Activated B cell treated with CpG ODN at 0.5 μM for 24 hours (primary cell): ENCODE measurements around the gene HECTD1. TPM values are rescaled to one million over a fixed set of nuclear protein-coding genes. Genes with fewer than 3 reads are reported as not detected.
"Not testable (repeated sequence)": the region's sequence is repeated elsewhere in the genome, so short reads cannot be mapped to it uniquely, and the experiment has no call there.

Experiments
- ATAC-seq: fragments of 200-7000 bp; cut with Tn5 transposase; one replicate; pipeline ENCODE4 v1.10.0; 2021; ENCODE audit warnings: low read depth, mild to moderate bottlenecking, moderate library complexity
- CTCF ChIA-PET: fragments of 350-600 bp; sonication (Branson Sonifier 250); formaldehyde crosslinking; loops from one replicate; lab custom pipeline; 2021; ENCODE audit warnings: antibody characterized with exemption; lab: Charles Lee
- POLR2A ChIA-PET: fragments of 350-600 bp; sonication (Branson Sonifier 250); formaldehyde crosslinking; loops from one replicate; lab custom pipeline; 2021; ENCODE audit warnings: antibody characterized with exemption; lab: Charles Lee
- DNase-seq: peaks from one replicate; pipeline ENCODE4 v3.0.0; 2022
- H3K27ac Mint-ChIP-seq: one replicate; pipeline ENCODE4 v1.8.0; 2020; ENCODE audit warnings: mixed read lengths
- H3K27me3 Mint-ChIP-seq: one replicate; pipeline ENCODE4 v1.8.0; 2021; ENCODE audit warnings: mixed read lengths
- H3K36me3 Mint-ChIP-seq: one replicate; pipeline ENCODE4 v1.8.0; 2021; ENCODE audit warnings: low read depth, mixed read lengths
- H3K4me1 Mint-ChIP-seq: one replicate; pipeline ENCODE4 v1.8.0; 2021; ENCODE audit warnings: mixed read lengths
- H3K4me3 Mint-ChIP-seq: one replicate; pipeline ENCODE4 v1.8.0; 2020; ENCODE audit warnings: mild to moderate bottlenecking, mixed read lengths
- H3K9me3 Mint-ChIP-seq: one replicate; pipeline ENCODE4 v1.8.0; 2020; ENCODE audit warnings: mixed read lengths
- intact Hi-C: fragments of 100-400 bp; cut with micrococcal nuclease; formaldehyde crosslinking; loops from one replicate; pipeline ENCODE4 v1.15.1; 2024
- total RNA-seq: library from RNA; stranded (reverse); gene quantifications from 2 replicates; pipeline ENCODE4 v1.2.3, GENCODE V29; 2022
- TF ChIP-seq, protein P1 (sequence below): fragments of 200-600 bp; IDR thresholded peaks from one replicate; pipeline ENCODE4 v1.8.0; 2022; ENCODE audit warnings: antibody characterized with exemption, mild to moderate bottlenecking

HECTD1 gene
- total RNA-seq, 1 donor from 2014 or later = 163 TPM

DNA sequence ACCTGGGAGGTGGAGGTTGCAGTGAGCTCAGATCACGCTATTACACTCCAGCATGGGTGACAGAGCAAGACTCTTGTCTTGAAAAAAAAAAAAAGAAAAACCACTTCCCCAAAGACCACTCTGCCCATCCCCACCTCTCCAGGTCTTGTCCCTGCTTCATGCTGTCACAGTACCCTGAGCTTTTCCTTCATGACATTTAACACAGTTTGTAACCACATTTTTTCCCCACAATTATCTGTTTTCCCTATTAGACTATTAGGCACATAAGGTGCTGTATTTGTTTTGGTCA is 6.9 kb downstream of the HECTD1 start:
- H3K27me3 Mint-ChIP-seq = no peaks in the 10 kb centered on the region
- TF ChIP-seq, protein P1, sequence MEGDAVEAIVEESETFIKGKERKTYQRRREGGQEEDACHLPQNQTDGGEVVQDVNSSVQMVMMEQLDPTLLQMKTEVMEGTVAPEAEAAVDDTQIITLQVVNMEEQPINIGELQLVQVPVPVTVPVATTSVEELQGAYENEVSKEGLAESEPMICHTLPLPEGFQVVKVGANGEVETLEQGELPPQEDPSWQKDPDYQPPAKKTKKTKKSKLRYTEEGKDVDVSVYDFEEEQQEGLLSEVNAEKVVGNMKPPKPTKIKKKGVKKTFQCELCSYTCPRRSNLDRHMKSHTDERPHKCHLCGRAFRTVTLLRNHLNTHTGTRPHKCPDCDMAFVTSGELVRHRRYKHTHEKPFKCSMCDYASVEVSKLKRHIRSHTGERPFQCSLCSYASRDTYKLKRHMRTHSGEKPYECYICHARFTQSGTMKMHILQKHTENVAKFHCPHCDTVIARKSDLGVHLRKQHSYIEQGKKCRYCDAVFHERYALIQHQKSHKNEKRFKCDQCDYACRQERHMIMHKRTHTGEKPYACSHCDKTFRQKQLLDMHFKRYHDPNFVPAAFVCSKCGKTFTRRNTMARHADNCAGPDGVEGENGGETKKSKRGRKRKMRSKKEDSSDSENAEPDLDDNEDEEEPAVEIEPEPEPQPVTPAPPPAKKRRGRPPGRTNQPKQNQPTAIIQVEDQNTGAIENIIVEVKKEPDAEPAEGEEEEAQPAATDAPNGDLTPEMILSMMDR = no peak
- no peaks in the 10 kb centered on the region for H3K9me3 Mint-ChIP-seq
- peak overlapping the region; percentile 37 for H3K27ac Mint-ChIP-seq
- no peak overlapping the region for H3K4me3 Mint-ChIP-seq
- peaks cover 65% of the 10 kb centered on the region for H3K36me3 Mint-ChIP-seq
- H3K4me1 Mint-ChIP-seq = peaks cover 56% of the 10 kb centered on the region
- intact Hi-C loops = no loop called here
- DNase-seq = no peak
- CTCF ChIA-PET = interaction anchor here (1.0 kb wide), 1 partner anchor 8 kb away, joined by 3 read pairs; no protein-coding TSS in a partner anchor
- ATAC-seq = no peak
- POLR2A ChIA-PET = interaction anchor here (2.2 kb wide), 1 partner anchor 7 kb away, joined by 14 read pairs; the partner anchor contains the start of gene HECTD1

DNA sequence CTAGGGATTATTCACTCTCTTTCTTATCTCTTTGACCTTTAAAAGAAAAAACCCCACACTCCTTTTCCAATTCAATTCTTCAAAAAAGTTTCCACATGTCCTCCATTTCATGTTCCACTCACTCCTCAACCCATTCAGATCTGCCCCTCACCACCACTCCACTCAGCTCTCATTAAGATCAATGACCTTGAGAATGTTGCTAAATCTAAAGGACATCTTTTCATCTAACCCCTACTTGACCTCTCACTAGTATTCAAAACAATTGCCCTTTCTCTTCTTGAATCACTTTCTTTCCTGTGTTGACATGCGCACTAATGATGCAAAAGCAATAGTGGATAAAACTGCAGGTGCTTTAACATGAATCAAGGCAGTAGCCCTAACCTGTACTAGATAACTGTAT is 9.9 kb downstream of the HECTD1 start:
- POLR2A ChIA-PET = interaction anchor here (1.7 kb wide), 1 partner anchor 9 kb away, joined by 9 read pairs; the partner anchor contains the start of gene HECTD1

DNA sequence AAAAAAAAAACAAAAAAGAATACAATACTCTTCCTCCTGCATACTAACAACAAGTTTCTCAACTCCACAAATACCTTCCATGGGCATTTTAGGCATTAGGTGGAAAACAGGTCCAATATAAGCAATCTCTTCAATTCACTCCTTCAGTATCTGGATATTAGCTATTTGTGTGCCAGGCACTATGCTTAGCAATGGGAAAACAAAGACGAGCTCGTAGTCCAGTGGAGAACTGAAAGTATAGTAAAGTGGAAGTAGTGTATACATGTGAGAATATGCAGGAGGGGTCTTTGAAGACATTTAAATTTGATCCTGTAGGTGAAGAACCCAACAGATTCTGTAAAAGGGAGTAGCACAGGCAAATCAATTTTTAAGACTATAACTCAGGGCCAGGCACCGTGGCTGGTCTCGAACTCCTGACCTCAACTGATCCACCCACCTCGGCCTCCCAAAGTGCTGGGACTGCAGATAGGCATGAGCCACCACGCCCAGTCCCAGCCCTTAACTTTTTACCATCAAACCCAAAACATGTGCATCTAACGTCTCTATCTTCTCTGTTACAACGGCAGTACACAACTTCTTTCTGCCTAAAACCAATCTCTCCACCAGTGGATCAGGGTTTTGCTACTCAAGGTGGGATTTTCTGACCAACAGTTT is 10.6 kb downstream of the HECTD1 start:
- H3K4me3 Mint-ChIP-seq = peak overlapping the region; percentile 16
- TF ChIP-seq, protein P1 = no peak
- no peaks in the 10 kb centered on the region for H3K9me3 Mint-ChIP-seq

More for the DNA sequence above, 9.9 kb downstream of the HECTD1 start:
- H3K9me3 Mint-ChIP-seq = no peaks in the 10 kb centered on the region
- ATAC-seq = no peak
- no peak for DNase-seq
- intact Hi-C loops = loop anchor here (1.0 kb wide), 1 partner anchor 8 kb away; no protein-coding TSS in a partner anchor
- no peak overlapping the region for H3K4me3 Mint-ChIP-seq
- TF ChIP-seq, protein P1 = no peak
- H3K4me1 Mint-ChIP-seq = peaks cover 44% of the 10 kb centered on the region
- CTCF ChIA-PET = interaction anchor here (1.3 kb wide), 1 partner anchor 10 kb away, joined by 3 read pairs; the partner anchor contains the start of gene HECTD1
- H3K27ac Mint-ChIP-seq = peak overlapping the region; percentile 25
- H3K27me3 Mint-ChIP-seq = no peaks in the 10 kb centered on the region
- H3K36me3 Mint-ChIP-seq = peaks cover 61% of the 10 kb centered on the region

DNA sequence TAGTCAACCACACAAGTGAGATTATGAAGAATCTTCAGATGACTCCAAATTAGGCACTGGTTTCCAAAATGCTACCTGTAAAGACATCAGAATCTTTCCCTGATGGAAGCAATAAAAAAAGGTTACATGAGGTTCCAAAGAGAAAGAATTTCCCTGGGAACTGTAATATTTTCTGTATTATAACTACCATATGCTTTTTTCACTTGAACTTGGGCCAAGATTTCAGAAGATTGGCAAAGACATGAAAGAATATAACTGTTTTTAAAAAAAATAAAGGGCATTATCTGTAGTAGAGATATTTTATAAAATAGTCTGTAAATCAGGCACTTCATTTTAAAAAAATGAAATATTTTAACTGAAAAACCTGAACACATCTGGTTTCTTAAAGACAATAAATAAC is 12.9 kb downstream of the HECTD1 start:
- POLR2A ChIA-PET = interaction anchor here (1.1 kb wide), 1 partner anchor 11 kb away, joined by 3 read pairs; no protein-coding TSS in a partner anchor
- no peaks in the 10 kb centered on the region for H3K9me3 Mint-ChIP-seq
- H3K27me3 Mint-ChIP-seq = no peaks in the 10 kb centered on the region
- intact Hi-C loops = no loop called here
- peaks cover 57% of the 10 kb centered on the region for H3K36me3 Mint-ChIP-seq
- ATAC-seq = no peak
- no peak for DNase-seq
- no peak overlapping the region for H3K27ac Mint-ChIP-seq
- H3K4me3 Mint-ChIP-seq = no peak overlapping the region
- TF ChIP-seq, protein P1 = no peak
- CTCF ChIA-PET = no interaction called here
- peaks cover 37% of the 10 kb centered on the region for H3K4me1 Mint-ChIP-seq

More for the DNA sequence above, 10.6 kb downstream of the HECTD1 start:
- ChIA-PET POLR2A (interaction anchor here (1.7 kb wide), 1 partner anchor 10 kb away, joined by 9 read pairs; the partner anchor contains the start of gene HECTD1), CTCF (interaction anchor here (0.7 to 1.3 kb wide), 2 partner anchors 11 to 139 kb away, joined by 3 read pairs; partner anchors contain the start of gene HECTD1)
- Mint-ChIP-seq H3K36me3 (peaks cover 63% of the 10 kb centered on the region), H3K27me3 (no peaks in the 10 kb centered on the region), H3K27ac (no peak overlapping the region), H3K4me1 (peaks cover 44% of the 10 kb centered on the region)
- no peak for DNase-seq
- intact Hi-C loops = loop anchor here (1.0 kb wide), 1 partner anchor 8 kb away; no protein-coding TSS in a partner anchor
- ATAC-seq = no peak

DNA sequence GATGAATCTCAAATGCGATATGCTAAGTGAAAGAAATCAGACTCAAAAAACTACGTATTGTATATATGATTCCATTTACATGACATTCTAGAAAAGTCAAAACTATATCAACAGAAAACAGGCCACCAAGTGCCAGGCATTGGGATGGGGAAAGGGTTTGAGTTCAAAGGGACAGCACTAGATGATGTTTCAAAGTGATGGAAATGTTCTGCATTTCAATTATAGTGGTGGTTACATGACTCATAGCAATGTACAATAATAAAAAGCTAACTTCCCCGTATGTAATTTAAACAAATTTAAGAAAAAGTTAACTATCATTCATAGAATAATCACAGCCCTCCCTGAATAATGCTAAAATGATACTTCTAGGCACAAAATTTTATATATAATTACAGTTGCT is 13.5 kb downstream of the HECTD1 start:
- DNase-seq (no peak), ATAC-seq (no peak)
- no peaks in the 10 kb centered on the region for H3K9me3 Mint-ChIP-seq
- H3K27me3 Mint-ChIP-seq = no peaks in the 10 kb centered on the region
- CTCF ChIA-PET = interaction anchor here (1.0 kb wide), 1 partner anchor 14 kb away, joined by 4 read pairs; no protein-coding TSS in a partner anchor
- peaks cover 37% of the 10 kb centered on the region for H3K4me1 Mint-ChIP-seq
- no peak overlapping the region for H3K4me3 Mint-ChIP-seq
- intact Hi-C loops = no loop called here
- H3K36me3 Mint-ChIP-seq = peaks cover 59% of the 10 kb centered on the region
- TF ChIP-seq, protein P1 = no peak
- POLR2A ChIA-PET = interaction anchor here (1.1 kb wide), 1 partner anchor 12 kb away, joined by 3 read pairs; no protein-coding TSS in a partner anchor
- no peak overlapping the region for H3K27ac Mint-ChIP-seq

DNA sequence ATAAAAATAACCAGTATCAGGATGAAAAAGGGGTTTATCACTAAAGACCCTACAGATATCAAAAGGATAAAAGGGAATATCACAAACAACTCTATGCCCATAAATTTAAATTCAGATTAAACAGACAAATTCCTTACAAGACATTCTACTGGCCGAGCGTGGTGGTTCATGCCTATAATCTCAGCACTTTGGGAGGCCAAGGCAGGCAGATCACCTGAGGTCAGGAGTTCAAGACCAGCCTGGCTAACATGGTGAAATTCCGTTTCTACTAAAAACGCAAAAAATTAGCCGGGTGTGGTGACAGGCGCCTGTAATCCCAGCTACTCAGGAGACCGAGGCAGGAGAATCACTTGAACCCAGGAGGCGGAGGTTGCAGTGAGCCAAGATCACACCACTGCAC is 15.0 kb downstream of the HECTD1 start:
- ATAC-seq, H3K27ac Mint-ChIP-seq, H3K4me3 Mint-ChIP-seq, DNase-seq, CTCF ChIA-PET, H3K27me3 Mint-ChIP-seq, intact Hi-C loops, H3K9me3 Mint-ChIP-seq: not testable (repeated sequence)
- POLR2A ChIA-PET = interaction anchor here (0.7 kb wide), 1 partner anchor 15 kb away, joined by 10 read pairs; no protein-coding TSS in a partner anchor
- Mint-ChIP-seq H3K36me3 (peaks cover 54% of the 10 kb centered on the region), H3K4me1 (peaks cover 37% of the 10 kb centered on the region)
